GM21528 (cell line): Measurements from ENCODE around the gene PEX26.
"Not testable (repeated sequence)": the region's sequence is repeated elsewhere in the genome, so short reads cannot be mapped to it uniquely, and the experiment has no call there.

Experiments used
- ATAC-seq: cut with Tn5 transposase; IDR thresholded peaks from one replicate; pipeline ENCODE4 v1.9.1; 2021; ENCODE audit warnings: mild to moderate bottlenecking, moderate library complexity; ENCODE audit not compliant: unreplicated experiment, low FRiP score

Gene PEX26

DNA sequence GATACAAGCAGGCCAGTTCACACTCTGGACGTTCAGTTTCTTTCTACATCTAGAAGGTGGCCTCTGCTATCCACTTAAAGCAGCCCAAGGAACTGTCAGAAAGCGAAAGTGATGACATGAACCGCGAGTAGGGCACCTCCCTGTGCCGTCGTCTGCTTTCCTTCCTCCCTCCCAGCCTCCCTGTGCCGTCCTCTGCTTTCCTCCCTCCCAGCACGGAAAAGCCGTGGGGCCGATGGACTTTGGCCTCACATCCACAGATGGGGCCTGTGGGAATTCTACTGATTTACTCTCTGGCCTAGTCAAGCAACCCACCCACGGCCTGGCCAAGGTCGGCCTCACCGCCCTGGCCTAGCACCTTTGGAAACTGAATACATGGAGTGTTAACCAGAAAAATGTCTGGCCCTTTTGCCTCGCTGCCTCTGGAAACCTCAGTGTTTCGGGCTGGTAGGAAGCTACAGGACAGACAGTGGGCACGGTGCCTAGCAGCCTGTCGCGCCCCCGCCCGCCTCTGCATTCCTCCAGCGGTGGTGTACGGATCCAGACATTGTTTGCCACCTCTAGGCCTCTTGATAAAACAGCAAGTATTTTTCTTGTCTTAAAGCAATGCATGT is 14.2 kb downstream of the PEX26 start:
- ATAC-seq, result no peak

DNA sequence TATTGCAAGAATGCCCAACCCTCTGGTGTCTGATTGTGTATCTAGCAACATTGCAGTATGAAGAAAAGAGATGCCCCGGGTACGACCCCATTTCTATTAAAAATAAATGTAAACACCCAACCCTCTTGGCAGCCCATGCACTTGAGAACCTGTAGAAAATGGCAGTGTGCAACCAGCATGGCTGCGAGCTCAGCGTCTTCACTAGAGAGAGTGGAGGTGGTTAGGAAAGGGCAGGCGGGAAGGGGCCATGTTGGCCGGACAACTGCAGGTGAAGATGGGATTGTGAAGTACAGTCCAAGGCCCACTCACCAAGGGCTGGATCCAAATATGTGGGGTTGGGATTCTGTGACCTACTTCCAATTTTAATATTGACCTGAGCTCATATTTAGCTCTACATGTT is 15.9 kb downstream of the PEX26 start:
- no peak for ATAC-seq

DNA sequence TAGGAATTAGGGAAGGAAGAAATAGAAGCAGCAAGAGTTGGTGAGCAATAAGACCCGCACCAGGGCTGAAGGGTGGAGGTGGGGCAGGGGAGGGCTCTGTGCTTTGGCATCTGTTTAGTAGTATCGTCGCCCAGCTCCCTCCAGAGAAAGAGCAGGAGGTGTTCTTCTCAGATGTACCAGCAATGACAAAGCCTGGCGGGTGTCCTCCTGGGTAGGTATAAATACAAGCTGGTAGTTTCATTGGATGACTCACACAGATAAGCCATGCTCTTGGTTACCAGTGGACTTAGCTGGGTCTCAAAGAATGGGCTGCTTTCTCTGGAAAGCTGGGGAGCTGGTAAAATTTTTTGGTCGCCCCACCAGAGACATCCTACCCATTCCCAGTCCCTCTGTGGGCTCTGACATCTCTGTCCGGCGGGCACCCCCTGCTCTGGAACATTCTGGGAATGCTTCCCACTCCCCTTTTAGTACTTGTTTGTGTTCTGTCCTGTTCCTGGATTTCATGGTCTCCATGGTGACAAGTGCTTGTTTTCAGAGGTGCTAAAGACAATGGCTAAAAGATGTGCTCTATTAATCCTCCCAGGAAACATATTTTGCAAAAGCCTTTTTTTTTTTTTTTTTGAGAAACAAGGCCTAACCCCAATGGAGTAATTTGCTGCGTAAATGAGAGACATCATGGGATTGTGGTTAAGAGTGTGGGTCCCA is 17.5 kb downstream of the PEX26 start:
- ATAC-seq, result no peak

DNA sequence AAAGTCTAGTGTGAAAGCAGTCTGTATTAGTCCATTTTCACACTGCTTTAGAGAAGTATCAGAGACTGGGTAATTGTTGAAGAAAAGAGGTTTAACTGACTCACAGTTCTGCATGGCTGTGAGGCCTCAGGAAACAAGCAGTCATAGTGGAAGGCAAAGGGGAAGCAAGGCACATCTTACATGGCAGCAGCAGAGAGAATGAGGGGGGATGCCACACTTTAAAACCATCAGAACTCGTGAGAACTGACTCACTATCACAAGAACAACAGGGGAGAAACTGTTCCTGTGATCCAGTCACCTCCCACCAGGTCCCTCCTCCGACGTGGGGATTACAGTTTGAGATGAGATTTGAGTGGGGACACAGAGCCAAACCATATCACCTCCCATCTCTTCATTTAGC is 19.0 kb downstream of the PEX26 start:
- no peak for ATAC-seq

DNA sequence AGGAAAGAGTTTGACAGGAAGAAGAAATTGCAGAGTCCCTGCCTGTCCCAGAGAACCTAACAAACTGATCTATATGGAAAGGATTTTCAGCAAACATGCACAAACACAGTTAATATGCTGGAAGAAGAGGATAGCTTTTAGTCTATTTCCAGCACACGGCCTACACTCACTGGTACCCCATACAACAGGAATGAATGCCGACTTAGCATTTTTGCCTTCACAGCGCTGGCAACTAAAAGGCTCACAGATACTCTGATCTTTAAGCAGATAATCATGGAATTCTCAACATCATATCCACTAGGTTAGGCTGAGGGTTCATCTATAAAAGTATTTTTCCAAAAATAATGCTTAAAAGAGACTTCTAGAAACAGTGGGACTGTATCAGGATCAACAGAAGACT is 23.0 kb downstream of the PEX26 start:
- no peak for ATAC-seq

DNA sequence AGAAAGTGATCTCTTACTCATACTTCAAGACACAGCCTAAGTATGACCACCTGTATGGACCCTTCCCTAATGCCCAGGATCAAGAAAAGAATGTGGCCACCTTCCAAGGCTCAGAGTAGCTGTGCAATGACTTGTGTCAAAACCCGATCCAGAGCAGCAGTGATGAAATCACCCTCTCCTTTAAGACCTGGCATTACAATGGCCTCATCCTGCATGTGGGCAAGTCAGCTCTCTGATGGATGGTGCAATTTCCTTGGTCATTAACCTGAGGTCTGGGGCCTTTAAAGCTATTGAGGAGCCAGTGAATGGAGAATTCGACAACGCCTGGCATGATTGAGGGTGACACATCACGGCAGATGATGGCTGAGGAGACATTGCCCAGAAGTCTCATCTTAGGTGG is 23.7 kb downstream of the PEX26 start:
- no peak for ATAC-seq

DNA sequence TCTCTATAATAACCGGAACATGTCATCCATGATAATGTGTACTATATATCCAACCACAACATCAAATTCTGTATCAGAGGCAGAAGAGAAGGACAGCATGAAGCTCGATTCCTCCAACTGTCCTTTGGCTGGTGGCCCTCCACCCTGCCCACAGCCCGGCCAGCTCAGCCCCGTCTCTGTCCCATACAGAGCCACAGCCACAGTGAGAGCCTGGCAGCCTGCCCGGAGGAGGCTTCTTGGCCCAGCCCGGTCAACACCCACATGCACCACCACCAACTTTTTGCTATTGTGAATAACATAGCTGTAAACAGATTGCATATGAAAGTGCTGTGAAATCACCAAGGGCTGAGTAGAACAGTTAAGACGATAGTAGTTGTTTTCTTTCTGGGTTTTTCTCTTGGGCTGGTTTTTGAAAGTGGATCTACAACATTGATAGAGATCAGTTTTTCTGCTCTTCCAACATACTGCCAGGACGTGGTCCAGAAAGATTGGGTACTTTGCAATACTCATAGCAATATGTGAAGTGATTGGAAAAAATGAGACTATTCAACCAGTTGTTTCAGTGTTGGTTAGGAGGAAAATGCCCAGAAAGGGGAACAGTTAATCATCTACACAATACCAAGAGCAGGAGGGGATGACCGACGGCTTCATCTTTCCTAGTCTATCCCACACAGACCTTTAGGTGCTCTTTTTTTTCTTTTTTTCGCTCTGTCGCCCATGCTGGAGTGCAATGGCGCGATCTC is 25.9 kb downstream of the PEX26 start:
- no peak for ATAC-seq

DNA sequence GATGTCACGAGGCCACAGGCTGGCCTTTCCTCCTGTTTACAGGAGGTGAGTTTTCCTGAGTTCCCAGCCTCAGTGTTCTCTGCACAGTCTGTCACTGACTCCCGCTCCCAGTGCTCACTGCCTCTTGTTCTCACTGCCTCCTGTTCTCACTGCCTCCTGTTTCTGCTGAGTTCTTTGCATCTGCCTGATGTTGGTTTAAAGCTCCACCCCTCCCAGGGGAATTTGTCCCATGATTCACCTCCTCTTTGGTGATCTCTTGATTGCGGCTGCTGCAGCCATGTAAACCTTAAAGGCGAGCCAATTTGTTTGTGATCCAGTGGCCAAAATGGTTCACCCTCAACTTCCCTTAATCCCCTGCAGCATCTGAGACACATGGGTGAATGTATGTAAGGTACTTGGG is 26.8 kb downstream of the PEX26 start:
- ATAC-seq, result no peak

DNA sequence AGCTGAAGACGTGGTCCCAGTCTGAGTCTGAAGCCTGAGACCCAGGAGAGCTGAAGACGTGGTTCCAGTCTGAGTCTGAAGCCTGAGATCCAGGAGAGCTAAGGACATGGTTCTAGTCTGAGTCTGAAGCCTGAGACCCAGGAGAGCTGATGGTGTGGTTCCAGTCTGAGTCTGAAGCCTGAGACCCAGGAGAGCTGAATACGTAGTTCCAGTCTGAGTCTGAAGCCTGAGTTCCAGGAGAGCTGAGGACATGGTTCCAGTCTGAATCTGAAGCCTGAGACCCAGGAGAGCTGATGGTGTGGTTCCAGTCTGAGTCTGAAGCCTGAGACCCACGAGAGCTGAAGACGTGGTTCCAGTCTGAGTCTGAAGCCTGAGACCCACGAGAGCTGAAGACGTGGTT is 28.2 kb downstream of the PEX26 start:
- not testable (repeated sequence) for ATAC-seq

DNA sequence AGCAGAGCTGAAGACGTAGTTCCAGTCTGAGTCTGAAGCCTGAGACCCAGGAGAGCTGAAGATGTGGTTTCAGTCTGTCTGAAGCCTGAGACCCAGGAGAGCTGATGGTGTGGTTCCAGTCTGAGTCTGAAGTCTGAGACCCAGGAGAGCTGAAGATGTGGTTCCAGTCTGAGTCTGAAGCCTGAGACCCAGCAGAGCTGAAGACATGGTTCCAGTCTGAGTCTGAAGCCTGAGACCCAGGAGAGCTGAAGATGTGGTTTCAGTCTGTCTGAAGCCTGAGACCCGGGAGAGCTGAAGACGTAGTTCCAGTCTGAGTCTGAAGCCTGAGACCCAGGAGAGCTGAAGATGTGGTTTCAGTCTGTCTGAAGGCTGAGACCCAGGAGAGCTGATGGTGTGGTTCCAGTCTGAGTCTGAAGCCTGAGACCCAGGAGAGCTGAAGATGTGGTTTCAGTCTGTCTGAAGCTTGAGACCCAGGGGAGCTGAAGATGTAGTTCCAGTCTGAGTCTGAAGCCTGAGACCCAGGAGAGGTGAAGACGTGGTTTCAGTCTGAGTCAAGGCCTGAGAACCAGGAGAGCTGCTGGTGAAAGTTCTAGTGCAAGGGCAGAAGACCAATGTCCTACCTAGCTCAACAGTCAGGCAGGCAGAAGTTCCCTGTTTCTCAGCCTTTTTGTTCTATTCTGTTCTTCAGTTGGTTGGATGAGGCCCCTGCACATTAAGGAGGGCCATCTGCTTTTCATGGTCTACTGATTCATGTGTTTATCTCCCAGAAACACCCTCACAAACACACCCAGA is 29.0 kb downstream of the PEX26 start:
- not testable (repeated sequence) for ATAC-seq

DNA sequence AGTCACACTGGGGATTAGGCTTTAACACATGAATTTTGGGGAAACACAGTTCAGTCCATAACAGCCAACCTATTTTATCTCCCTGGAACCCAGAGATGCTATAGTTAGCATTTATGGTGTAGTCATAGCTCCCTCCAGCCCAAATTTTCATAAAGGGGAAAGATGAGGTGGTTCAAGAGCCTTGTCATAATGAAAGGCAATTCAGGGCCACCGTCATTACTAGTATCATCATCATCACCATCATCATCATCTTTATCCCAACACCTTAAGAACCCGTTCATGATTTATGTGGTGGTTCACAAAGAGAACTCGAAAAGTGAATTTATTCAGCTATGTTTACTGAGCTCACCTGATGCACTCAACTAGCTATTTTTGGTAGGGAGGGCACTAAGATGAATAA is 30.4 kb downstream of the PEX26 start:
- no peak for ATAC-seq

DNA sequence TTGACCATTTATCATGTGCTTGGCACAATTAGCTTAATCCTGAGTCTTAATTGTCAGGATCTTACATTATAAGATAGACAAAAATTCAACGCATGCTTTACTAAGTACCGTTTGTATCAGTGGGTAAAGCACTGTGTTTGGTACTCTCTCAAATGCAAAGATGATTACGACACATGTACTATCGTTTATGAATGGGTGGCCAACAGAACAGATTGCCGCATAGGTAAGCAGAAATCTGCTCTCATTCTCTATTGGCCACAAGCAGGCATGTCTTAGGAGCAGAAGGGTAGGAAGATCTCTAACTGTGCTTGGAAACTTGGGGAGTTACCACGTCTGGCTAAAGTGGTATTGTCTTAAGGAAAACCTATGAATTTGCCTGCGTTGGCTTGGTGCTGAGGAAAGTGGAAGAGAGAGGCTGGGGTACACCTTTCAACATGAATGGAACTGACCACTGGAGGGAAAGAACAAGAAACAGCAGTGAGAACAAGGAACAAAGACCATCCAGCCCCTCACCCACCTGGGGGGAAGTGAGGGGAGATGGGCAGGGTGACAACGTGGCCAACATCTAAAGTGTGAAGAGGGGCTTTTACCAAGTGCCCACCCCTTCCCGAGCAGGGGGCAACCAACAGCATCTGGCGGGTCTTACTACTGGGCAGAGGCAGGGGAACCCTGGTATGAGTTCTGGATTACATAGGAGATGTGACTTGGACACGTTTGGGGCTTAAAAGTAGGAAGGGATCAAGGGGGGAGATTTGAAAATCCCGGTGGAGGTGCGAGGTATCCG is 31.8 kb downstream of the PEX26 start:
- ATAC-seq, result no peak

DNA sequence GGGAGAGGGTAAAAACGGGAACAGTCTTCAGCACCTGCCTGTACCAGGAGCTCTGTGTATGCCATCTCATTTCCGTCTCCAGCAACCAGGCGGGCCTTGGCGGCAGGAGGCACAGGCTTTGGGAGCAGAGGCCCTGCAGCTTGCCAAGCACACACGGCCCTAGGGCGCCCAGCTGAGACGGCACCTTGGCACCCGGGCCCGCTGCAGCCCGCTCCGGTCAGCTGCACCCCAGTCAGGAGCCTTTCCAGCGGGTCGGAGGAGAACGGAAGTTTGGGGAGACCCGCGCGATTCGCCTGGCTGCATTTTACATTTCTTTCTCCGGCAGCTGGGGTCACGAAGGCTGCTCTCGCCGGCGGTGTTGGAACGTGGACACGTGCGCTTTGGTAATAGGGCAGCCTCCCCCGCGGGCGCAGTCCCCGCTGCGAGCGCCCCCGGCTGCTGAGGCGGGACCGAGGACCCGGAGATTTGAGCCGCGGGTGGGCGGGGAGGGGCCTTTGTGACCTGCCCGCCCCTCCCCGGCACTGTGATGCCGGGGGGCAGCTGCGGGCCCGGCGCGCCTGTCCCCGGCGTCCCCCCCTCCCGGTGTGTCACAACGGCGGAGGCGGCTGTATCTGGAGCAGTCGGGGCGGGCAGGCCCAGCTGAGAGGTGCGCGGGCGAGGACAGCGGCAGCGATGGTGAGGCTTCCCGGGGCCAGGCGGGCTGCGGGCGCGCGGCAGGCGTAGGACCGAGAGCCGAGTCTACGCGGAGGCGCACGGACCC is 32.6 kb downstream of the PEX26 start, which contains the start of gene TUBA8:
TSS of gene TUBA8 (plus strand) at position 616 of the 760 bp plus-strand sequence. CDS start at position 673, 57 bp downstream.
- no peak for ATAC-seq

DNA sequence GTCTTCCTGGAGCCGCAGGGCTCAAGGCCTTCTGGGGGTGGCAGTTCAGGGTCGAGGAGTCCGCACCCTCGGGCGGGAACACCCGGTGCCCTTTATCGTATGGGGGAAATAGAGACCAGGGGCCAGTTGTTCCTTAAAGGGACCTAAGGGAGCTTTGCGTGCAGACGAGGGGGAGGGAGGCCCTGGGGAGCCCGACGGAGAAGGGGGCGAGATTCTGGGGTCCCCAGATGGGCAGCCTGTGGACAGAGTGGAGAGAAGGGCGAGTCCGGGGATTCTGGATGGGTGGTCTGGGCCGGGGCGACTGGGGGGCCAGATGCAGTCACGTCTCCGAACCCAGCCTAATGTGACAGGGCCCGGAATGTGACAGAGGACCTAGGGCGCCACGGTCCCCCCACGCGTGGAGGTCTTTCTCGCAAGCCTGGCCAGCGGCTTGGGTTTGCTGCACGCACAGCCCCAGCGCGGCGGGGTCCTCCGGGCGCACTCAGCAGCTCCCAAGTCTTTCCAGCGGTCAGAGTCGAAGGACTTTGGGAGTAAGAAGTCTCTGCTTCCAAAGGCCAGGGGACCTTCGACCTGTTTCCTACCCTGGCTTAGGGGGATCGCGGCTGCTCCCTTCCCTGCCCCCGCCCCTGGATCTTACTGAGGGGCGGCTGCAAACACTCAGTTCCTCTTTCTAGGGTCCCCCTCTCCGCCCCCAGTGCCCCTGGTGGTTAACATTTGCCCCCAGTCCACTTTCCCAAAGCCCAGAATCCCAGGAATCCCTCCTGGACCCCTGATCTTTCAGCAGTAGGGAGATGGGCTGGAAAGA is 33.4 kb downstream of the PEX26 start:
- ATAC-seq, result no peak

DNA sequence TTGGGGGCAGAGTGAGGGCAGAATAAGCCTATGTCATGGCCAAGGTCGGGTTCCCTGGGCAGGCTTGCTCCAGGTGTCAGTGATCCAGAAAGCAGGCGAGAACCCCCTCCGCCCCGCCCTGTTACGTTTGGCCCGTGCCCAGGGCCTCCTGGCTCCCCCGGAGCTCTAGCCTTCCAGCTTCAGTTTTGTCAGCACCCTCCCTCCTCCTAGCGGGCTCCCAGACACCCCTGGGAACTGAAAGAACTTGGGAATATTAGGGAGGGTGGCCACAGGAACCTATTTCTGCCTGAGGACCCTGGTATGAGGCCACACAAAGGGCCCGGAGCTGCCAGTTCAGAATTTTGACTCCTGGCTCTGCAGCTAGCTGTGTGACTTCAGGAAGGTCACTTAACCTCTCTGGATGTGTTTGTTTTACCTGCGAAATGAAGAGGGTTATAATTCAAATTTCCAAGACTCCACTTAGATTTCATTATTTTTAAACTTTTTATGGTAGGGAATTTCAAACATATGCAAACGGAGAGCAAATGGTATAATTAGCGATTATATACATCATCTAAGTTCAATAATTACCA is 34.1 kb downstream of the PEX26 start:
- no peak for ATAC-seq

DNA sequence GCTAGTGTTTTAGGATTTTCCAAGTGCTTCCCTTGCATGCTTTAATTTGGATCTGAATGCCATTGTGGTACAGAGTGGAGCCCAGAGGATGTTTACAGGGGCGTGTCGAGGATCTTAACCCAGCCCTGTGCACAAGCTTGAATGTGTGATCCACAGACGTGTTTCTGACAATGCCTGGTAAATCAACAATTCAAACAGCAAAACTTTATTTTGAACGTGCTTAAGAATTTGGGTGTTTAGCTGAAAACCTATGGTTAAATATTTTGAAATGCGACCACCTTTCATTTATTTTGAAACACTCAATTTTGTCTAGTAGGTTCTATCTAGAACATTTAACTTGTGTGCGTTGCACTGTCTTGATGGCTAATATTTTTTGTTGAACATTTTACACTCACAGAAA is 34.6 kb downstream of the PEX26 start:
- no peak for ATAC-seq

DNA sequence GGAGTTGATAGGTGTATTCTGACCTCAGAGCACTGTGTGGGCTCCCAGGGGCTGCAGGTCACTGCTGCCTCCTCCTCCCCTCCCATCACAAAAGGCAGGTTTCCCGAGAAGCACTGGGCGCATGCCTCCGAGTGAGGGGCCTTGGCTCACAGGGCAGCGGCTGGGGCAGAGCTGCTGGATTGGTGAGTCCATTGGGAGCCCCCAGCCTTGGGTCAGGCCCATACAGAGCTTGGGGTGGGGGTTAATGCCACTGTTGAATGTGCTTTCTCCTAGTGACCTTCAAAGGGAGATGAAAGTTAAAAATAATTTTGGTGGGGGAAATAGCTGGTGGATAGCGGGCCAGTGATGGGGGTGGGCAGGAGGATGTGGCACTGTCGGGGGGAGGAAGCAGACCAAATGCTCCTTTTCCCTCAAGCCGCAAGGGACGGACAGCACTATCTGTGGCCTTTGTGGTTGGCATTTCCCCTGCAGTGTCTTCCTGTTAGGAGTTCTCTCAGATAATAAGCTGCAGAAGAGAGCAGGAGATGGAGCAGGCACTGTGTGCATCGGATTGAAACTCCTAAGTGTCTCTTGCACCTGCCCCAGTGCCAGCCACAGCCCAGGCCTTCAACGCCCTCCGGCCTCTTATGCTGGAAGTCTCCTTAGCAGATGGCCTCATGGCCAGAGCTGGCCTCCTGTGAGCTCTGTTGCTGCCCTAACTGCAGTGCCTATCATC is 36.0 kb downstream of the PEX26 start:
- ATAC-seq, result no peak

DNA sequence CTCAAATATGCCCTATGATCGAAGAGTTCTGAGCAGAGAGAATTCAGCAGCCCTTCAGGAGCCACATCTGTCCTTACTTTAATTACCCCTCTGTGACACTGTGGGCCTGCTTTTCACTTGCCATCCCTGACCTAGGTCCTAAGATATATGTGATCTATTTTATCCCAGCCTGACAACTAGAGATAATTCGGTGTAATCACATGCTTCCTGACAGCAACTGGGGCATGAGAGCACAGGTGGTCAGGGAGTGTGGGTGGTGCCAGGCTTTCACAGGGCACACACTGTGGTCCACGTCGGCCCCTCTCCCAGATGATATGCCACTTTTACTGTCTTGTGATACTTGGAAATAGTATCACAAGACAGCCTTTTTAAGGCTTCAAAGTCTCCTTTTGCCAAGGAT is 36.7 kb downstream of the PEX26 start:
- ATAC-seq, result no peak
